VCaP (cell line): ENCODE results near the gene CECR2.

Experiments used
- H3K27ac ChIP-seq: fragments of 450-650 bp; 2 replicates; pipeline ENCODE4 v1.5.1; 2017
- TF ChIP-seq, protein P1 (sequence below): fragments of 450-650 bp; conservative IDR thresholded peaks from 2 replicates; pipeline ENCODE4 v1.5.1; 2017; ENCODE audit warnings: mild to moderate bottlenecking, moderate library complexity

The CECR2 gene

DNA sequence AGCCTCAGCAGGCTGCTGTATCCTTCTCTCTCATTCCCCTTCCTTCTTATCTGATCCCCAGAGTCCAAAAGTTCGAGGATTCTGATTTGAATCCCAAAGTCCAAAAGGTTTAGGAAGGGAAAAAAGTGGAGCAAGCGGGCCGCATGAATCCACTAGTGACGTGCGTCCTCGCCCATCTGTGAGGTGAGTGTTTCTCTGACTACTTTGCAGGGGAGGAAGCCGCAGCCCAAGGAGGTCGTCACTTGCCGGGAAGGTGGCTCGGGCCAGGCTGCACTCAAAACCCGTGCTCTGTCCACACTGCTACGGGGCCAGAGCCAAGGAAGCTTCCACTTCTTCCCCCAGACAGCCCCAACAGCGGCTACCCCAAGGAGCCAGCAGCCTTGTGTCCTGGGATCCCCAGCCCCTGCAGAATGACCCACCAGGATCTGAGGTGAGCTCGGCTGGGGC, 210.3 kb downstream of the CECR2 start:
- peak overlapping the region; percentile 66; the same call in 1 of the 2 replicates for H3K27ac ChIP-seq
- TF ChIP-seq, protein P1, sequence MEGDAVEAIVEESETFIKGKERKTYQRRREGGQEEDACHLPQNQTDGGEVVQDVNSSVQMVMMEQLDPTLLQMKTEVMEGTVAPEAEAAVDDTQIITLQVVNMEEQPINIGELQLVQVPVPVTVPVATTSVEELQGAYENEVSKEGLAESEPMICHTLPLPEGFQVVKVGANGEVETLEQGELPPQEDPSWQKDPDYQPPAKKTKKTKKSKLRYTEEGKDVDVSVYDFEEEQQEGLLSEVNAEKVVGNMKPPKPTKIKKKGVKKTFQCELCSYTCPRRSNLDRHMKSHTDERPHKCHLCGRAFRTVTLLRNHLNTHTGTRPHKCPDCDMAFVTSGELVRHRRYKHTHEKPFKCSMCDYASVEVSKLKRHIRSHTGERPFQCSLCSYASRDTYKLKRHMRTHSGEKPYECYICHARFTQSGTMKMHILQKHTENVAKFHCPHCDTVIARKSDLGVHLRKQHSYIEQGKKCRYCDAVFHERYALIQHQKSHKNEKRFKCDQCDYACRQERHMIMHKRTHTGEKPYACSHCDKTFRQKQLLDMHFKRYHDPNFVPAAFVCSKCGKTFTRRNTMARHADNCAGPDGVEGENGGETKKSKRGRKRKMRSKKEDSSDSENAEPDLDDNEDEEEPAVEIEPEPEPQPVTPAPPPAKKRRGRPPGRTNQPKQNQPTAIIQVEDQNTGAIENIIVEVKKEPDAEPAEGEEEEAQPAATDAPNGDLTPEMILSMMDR, result no peak

DNA sequence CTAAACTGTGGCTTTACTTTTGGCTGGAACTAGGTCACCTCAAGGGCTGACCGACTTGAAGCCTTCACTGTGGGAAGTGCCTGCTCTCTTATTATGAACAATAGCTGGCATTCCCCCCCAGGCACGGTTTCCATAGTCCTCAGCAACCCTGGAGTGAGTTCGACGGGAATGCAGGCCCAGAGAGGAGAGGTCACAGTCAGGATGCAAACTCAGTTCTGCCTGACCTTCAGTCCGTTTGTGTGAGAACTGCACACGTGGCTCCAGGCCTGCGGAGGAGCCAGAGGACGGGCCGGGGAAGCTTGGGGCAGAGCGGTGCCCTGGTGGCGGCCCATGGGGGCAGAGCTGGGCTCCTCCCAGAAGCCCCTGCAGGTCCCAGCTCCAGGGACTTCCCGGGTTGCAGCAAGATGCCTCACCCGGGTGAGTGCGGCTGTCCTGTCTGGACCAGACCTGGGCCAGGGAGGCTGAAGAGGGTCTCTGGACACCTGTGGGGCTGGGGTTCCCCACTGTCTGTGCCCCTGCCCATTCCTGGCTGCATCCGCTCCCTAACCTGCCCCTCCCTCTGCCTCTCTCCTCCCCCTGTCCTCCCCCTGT, 211.3 kb downstream of the CECR2 start:
- TF ChIP-seq, protein P1, result no peak
- no peak overlapping the region for H3K27ac ChIP-seq

DNA sequence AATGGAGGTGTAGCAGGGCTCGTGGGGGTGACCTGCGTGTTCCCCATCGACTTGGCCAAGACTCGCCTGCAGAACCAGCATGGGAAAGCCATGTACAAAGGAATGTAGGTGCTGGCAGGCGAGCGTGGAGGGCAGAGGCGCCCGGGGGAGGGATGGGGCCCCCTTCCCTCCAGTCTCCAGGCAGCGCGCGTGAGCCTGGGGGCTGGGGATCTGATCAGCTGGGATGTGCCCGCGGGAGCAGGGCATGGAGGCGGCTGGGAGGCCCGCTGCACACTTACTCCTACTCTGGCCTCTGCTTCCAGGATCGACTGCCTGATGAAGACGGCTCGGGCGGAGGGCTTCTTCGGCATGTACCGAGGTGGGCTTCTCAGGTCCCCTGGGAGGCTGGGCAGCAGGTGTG, 211.8 kb downstream of the CECR2 start:
- TF ChIP-seq, protein P1, result no peak

DNA sequence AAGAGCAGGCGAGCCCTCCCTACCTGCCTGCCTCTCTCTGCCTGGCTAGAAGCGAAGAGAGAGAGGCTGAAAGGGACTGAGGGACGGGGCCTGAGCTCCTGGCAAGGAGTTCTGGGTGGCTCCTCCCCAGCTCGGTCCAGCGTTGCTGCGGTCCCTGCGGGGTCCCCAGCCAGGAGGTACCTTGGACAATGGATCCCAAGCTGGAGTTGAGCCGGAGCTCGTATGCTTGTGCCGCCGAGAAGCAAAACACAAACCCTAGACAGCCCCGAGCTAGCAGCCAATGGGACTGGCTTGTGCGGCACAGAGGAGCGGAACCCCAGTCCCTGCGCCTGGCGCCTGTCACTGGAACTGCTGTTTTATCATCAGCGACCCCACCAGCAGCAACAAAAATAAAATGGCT, 212.4 kb downstream of the CECR2 start:
- TF ChIP-seq, protein P1, result no peak
- H3K27ac ChIP-seq, result no peak overlapping the region

More for the DNA sequence above, 211.8 kb downstream of the CECR2 start:
- H3K27ac ChIP-seq, result no peak overlapping the region

DNA sequence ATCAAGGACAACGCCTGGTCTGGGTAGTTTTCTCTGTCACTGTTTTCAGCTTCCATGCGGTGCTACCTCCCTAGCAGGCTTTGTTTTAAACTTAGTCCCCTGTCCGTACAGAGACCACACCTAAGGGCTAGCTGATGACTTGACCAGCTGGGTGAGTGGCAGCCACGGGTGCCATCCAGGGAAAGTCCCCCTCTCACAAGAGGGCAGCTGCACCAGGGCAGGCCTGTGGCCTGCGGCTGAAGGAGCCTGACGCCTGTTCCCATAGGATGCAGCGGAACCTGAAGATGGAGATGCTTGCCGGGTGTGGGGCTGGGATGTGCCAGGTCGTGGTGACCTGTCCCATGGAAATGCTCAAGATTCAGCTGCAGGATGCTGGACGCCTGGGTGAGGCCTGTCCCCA, 213.9 kb downstream of the CECR2 start:
- no peak overlapping the region for H3K27ac ChIP-seq
- TF ChIP-seq, protein P1, result no peak

DNA sequence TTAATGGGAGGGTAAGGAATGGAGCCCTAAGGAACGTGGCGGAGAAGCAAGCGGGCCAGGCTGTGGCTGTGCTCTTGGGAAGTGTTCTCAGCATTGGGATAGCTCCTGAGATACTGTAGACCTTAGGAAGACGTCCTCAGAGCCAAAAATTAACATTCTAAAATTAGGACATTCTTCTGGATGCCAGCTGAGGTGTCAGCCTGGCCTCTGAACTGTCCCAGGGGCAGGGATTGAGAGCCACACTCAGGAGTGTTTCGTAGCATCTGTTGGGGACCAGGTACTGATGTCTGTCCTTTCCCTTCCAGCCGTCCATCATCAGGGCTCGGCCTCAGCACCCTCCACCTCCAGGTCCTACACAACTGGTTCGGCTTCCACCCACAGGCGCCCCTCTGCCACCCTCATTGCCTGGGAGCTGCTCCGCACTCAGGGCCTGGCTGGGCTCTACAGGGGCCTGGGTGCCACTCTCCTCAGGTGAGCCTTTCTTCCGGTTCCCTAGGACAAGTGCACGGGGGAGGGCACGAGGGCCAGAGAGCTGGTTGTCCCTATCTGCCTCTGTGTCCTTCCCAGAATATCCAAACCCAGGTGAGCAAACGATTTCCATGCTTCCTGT, 217.7 kb downstream of the CECR2 start:
- H3K27ac ChIP-seq, result no peak overlapping the region
- TF ChIP-seq, protein P1, result no peak

DNA sequence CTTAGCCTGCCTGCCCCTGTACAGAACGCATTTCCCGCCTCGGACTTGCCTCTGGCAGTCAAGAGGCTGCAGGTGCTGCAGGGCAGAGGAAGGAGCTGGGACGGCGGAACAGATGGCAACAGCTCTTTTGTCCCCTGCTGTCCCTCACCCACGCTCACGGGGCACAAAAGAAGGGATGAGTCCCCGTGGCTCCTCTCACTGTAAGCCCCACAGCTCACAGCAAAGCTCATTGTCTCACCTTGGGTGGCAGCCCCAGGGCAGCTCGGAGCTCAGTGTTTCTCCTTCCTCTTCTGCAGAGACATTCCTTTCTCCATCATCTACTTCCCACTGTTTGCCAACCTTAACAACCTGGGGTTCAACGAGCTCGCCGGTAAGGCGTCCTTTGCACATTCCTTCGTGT, 218.4 kb downstream of the CECR2 start:
- TF ChIP-seq, protein P1, result no peak
- no peak overlapping the region for H3K27ac ChIP-seq
